Measurements from ENCODE around the gene HBA1. TPM values are rescaled to one million over a fixed set of nuclear protein-coding genes. Genes with fewer than 3 reads are reported as not detected.
"Not testable (repeated sequence)": the region's sequence is repeated elsewhere in the genome, so short reads cannot be mapped to it uniquely, and the experiment has no call there.

Gene HBA1
- total RNA-seq, 2 experiments from 2014 or later: not detected

DNA sequence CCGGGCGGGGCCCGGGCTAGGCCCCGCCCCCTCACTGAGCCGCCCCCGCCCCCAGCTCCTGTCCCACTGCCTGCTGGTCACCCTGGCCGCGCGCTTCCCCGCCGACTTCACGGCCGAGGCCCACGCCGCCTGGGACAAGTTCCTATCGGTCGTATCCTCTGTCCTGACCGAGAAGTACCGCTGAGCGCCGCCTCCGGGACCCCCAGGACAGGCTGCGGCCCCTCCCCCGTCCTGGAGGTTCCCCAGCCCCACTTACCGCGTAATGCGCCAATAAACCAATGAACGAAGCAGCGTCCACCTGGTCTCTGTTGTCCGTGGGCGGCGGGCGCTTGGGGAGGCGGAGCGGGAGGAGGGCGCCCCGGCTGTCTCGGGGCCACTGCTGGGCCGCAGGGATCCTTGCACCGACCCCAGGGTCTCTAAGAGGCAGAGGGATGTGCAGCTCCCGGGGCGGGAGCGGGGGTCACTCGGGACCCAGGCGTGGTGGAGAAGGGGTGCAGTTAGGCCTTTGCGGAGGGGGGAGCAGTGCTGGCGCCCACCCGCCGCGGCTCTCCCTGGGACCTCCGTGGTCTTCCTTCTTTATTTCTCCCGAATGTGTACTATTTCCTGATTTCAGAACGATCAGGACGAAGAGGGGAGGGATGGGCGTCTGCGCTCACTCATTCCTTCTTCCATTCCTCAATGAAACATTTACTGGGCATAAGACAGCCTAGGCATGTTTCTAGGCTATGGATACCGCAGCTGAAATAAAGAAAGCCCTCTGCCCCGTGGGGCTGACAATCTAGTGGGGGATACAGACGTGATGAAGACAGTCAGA is 22.1 kb upstream of the HBA1 start:
- CTCF ChIA-PET: no interaction called here
- POLR2A ChIA-PET: no interaction called here

- POLR2A ChIA-PET: no interaction called here
- CTCF ChIA-PET: no interaction called here
Measured at GRCh38 chr16:155031-155398, 21.5 kb upstream of the HBA1 start.

DNA sequence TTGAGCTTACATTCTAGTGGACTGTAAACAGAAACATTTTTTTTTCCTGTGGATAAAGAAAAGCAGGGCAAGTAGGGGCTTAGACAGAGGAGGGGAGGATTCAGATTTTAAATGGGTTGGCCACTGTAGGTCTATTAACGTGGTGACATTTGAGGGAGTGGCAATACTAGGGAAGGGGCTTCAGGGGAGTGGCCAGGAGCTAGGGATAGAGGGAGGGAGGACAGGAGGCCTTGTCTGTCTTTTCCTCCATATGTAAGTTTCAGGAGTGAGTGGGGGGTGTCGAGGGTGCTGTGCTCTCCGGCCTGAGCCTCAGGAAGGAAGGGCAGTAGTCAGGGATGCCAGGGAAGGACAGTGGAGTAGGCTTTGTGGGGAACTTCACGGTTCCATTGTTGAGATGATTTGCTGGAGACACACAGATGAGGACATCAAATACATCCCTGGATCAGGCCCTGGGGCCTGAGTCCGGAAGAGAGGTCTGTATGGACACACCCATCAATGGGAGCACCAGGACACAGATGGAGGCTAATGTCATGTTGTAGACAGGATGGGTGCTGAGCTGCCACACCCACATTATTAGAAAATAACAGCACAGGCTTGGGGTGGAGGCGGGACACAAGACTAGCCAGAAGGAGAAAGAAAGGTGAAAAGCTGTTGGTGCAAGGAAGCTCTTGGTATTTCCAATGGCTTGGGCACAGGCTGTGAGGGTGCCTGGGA is 17.2 kb upstream of the HBA1 start:
- POLR2A ChIA-PET: no interaction called here
- CTCF ChIA-PET: no interaction called here

GRCh38 chr16:160242-160641 is 16.2 kb upstream of the HBA1 start:
- CTCF ChIA-PET, POLR2A ChIA-PET: not testable (repeated sequence)

DNA sequence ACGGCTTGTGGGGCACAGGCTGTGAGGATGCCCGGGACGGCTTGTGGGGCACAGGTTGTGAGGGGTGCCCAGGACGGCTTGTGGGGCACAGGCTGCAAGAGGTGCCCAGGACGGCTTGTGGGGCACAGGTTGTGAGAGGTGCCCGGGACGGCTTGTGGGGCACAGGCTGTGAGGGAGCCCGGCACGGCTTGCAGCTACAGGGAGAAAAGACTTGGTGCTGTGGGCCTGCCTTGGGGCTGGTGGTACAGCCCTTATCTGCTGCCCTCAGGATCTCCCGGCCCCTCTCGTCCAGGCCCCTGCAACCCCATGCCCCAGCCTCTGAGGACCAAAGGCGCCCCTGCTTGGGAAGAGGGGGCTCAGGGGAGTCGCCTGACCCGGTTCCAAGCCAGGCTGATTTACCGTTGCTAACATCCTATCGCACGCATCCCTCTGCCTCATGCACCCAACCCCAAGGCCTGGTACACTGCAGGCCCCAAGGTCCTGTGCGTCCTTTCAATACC is 15.7 kb upstream of the HBA1 start:
- CTCF ChIA-PET: no interaction called here
- POLR2A ChIA-PET: no interaction called here

GRCh38 chr16:162271-162991 is 14.0 kb upstream of the HBA1 start:
- ChIA-PET POLR2A (no interaction called here), CTCF (no interaction called here)

- CTCF ChIA-PET: not testable (repeated sequence)
Measured at GRCh38 chr16:163139-163538, 13.3 kb upstream of the HBA1 start.

GRCh38 chr16:163696-164095 is 12.8 kb upstream of the HBA1 start:
- CTCF ChIA-PET, POLR2A ChIA-PET: not testable (repeated sequence)

More at GRCh38 chr16:163139-163538, 13.3 kb upstream of the HBA1 start:
- POLR2A ChIA-PET: not testable (repeated sequence)

DNA sequence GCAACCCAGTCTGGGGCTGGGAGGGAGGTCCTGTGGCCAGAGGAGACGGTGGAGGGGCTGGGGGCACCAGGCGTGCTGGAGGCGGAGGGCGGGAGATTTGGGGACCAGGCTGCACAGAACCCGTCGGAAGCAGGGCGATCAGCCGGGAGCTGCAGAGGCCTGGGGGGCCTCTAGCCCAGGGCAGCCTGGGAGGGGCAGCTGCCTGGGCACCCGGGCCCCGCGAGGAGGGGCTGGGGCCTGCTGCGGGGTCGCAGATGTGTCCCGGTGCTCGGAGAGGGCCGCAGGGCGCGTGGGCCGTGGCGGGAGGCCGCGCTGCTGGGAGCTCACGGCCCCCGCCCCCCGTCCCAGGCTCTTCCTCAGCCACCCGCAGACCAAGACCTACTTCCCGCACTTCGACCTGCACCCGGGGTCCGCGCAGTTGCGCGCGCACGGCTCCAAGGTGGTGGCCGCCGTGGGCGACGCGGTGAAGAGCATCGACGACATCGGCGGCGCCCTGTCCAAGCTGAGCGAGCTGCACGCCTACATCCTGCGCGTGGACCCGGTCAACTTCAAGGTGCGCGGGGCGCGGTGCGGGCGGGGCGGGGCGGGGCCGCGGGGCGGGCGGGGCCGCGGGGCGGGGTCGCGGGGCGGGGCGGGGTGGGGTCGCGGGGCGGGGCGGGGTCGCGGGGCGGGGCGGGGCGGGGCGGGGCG is 12.2 kb upstream of the HBA1 start:
- CTCF ChIA-PET, POLR2A ChIA-PET: not testable (repeated sequence)

DNA sequence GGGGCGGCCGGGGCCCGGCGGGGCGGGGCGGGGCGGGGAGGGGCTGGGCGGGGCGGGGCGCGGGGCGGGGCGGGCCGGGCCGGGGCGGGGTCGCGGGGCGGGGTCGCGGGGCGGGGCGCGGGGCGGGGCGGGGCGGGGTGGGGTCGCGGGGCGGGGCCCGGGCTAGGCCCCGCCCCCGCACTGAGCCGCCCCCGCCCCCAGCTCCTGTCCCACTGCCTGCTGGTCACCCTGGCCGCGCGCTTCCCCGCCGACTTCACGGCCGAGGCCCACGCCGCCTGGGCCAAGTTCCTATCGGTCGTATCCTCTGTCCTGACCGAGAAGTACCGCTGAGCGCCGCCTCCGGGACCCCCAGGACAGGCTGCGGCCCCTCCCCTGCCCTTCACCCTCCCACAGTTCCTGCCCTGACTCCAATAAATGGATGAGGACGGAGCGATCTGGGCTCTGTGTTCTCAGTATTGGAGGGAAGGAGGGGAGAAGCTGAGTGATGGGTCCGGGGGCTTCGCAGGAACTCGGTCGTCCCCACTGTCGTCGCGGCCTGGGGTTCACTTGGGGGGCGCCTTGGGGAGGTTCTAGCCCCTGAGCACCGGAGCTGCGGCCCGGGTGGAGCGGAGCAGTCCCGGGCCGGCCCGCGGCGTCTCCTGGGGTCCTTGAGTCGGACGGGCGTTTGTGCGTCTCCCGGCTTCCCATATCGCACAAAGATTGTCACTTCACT is 11.5 kb upstream of the HBA1 start:
- CTCF ChIA-PET: interaction anchor here (0.7 kb wide), 1 partner anchor 58 kb away, joined by 3 read pairs; no protein-coding TSS in a partner anchor
- POLR2A ChIA-PET: no interaction called here

DNA sequence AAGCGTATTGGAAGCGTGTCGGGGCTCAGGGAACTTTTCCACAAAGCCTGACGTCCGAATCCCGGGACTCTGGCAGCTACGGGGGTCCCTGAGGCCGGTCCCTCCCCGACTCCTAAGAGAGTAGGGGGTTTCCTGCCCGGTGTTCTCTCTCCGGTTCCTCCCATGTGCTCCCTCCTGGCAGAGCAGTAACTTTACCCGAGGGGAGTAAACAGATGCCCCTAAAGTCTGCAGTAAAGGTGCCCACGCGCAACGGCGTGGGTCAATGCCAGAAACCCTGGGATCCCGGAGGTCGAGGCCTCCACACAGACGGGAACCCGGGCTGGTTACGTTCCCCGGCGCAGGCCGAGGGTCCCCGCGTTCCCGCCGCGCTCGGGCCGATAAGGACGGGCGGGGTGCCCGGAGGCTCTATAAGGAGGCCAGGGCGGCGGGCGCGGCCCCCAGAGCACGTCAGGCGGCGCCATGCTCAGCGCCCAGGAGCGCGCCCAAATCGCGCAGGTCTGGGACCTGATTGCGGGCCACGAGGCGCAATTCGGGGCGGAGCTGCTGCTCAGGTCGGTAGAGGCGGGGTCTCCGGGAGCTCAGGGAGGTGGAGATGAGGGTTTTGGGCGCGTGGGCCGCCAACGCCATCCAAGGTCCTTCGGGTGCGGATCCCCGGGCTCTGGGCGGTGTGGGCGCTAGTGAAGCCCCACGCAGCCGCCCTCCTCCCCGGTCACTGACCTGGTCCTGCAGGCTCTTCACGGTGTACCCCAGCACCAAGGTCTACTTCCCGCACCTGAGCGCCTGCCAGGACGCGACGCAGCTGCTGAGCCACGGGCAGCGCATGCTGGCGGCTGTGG is 10.7 kb upstream of the HBA1 start, which contains the start of gene HBM:
Gene HBM, plus strand, starts transcription at position 440 of the 836 bp plus-strand sequence. Its CDS starts 20 bp downstream, at position 460.
- CTCF ChIA-PET: interaction anchor here (0.6 to 0.7 kb wide), 2 partner anchors 58 to 59 kb away, joined by 3 read pairs; no protein-coding TSS in a partner anchor
- POLR2A ChIA-PET: interaction anchor here (0.6 kb wide), 1 partner anchor 14 kb away, joined by 3 read pairs; no protein-coding TSS in a partner anchor

DNA sequence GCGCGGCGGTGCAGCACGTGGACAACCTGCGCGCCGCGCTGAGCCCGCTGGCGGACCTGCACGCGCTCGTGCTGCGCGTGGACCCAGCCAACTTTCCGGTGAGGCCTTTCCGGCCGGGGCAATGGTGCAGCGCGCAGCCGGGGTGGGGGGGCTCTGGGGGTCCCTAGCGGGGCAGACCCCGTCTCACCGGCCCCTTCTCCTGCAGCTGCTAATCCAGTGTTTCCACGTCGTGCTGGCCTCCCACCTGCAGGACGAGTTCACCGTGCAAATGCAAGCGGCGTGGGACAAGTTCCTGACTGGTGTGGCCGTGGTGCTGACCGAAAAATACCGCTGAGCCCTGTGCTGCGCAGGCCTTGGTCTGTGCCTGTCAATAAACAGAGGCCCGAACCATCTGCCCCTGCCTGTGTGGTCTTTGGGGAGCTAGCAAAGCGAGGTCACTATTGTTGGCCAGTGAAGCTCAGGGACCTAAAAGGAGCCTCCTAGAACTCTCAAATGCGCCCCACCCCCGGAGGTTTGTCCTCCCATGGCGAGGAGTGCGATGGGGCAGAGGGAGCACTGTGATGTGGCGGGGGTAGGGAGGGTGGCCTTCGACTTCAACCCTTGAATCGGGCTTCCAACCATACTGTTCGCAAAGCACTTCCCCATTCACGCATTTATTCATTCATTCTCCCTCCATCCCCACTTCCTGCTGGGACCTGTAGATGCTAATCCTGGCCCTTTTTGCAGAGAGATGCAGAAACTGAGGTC is 9.9 kb upstream of the HBA1 start:
- ChIA-PET POLR2A (no interaction called here), CTCF (interaction anchor here (0.6 to 2.0 kb wide), 3 partner anchors 14 to 57 kb away, joined by 3 to 6 read pairs (median 3); partner anchors contain the start of gene HBQ1)

GRCh38 chr16:167122-167690 is 9.3 kb upstream of the HBA1 start:
- ChIA-PET POLR2A (interaction anchor here (0.5 kb wide), 1 partner anchor 63 kb away, joined by 3 read pairs; no protein-coding TSS in a partner anchor), CTCF (interaction anchor here (0.7 to 2.0 kb wide), 3 partner anchors 13 to 195 kb away, joined by 3 to 6 read pairs (median 4); partner anchors contain the start of gene HBQ1)

GRCh38 chr16:168424-168823 is 8.1 kb upstream of the HBA1 start:
- CTCF ChIA-PET: interaction anchor here (1.5 to 2.0 kb wide), 2 partner anchors 12 to 194 kb away, joined by 4 to 6 read pairs; partner anchors contain the start of gene HBQ1
- POLR2A ChIA-PET: no interaction called here

DNA sequence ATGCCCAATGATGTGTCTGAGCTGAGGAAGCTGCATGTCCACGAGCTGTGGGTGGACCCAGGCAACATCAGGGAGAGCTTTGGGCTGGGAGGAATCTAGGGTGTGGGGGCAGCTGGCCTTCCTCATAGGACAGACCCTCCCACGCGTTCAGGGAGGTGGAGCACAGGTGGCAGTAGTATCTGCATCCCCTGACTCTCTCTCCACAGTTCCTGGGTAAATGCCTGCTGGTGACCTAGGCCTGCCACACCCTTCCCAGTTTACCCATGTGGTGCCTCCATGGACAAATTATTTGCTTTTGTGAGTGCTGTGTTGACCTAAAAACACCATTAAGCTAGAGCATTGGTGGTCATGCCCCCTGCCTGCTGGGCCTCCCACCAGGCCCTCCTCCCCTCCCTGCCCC is 7.5 kb upstream of the HBA1 start:
- ChIA-PET CTCF (no interaction called here), POLR2A (no interaction called here)

DNA sequence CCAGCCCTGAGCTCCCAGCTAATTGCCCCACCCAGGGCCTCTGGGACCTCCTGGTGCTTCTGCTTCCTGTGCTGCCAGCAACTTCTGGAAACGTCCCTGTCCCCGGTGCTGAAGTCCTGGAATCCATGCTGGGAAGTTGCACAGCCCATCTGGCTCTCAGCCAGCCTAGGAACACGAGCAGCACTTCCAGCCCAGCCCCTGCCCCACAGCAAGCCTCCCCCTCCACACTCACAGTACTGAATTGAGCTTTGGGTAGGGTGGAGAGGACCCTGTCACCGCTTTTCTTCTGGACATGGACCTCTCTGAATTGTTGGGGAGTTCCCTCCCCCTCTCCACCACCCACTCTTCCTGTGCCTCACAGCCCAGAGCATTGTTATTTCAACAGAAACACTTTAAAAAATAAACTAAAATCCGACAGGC is 6.4 kb upstream of the HBA1 start:
- POLR2A ChIA-PET: interaction anchor here (0.5 kb wide), 1 partner anchor 14 kb away, joined by 7 read pairs; no protein-coding TSS in a partner anchor
- CTCF ChIA-PET: interaction anchor here (0.6 to 0.7 kb wide), 2 partner anchors 9 to 14 kb away, joined by 3 to 4 read pairs; no protein-coding TSS in a partner anchor

GRCh38 chr16:170788-171187 is 5.7 kb upstream of the HBA1 start:
- CTCF ChIA-PET: interaction anchor here (0.7 kb wide), 1 partner anchor 9 kb away, joined by 4 read pairs; no protein-coding TSS in a partner anchor
- POLR2A ChIA-PET: no interaction called here

Measured in activated CD8-positive, alpha-beta memory T cell treated with anti-CD3 and anti-CD28 coated beads for 36 hours (primary cell).